Fibroblast of lung (primary cell): ENCODE data around the gene LAYN. TPM values are rescaled to one million over a fixed set of nuclear protein-coding genes. Genes with fewer than 3 reads are reported as not detected.
A peak's percentile ranks its signal among the peaks of the same experiment; 100 is the strongest.

Experiments used
- DNase-seq, 2 donors: peaks; one replicate each; pipeline versions ENCODE4 v3.0.0 to v3.0.0-alpha.2; 2010; ENCODE audit warnings: low read depth in 2 of 2
- H2AFZ ChIP-seq: 2 replicates; pipeline ENCODE4 v1.5.1; 2012; ENCODE audit warnings: low read length, control low read depth, inconsistent platforms
- H3K27ac ChIP-seq: 2 replicates; pipeline ENCODE4 v1.5.1; 2011; ENCODE audit warnings: low read length, control low read depth; ENCODE audit not compliant: insufficient read depth
- H3K27me3 ChIP-seq: 2 replicates; pipeline ENCODE4 v1.5.1; 2011; ENCODE audit warnings: mild to moderate bottlenecking, low read length; ENCODE audit not compliant: control insufficient read depth, insufficient read depth
- H3K36me3 ChIP-seq: 2 replicates; pipeline ENCODE4 v1.5.1; 2011; ENCODE audit warnings: low read length; ENCODE audit not compliant: control insufficient read depth, insufficient read depth
- H3K4me1 ChIP-seq: 2 replicates; pipeline ENCODE4 v1.5.1; 2011; ENCODE audit warnings: low read length; ENCODE audit not compliant: control insufficient read depth, insufficient read depth; ENCODE audit errors: extremely low read depth
- H3K4me2 ChIP-seq: 2 replicates; pipeline ENCODE4 v1.5.1; 2011; ENCODE audit warnings: low read length, control low read depth; ENCODE audit not compliant: insufficient read depth; ENCODE audit errors: extremely low read depth
- H3K4me3 ChIP-seq, 4 experiments: fragments of 200-600 bp in 1 of 4; sonication (generic) in 1 of 4; replicated peaks in 1 of 4; 2 replicates each; pipeline ENCODE4 v1.5.1; 2011 to 2016; ENCODE audit warnings: low read length in 4 of 4, low read depth in 3 of 4, mild to moderate bottlenecking in 3 of 4, control low read depth in 2 of 4, inconsistent platforms in 1 of 4, mixed read lengths in 1 of 4; ENCODE audit not compliant: insufficient read depth in 1 of 4; ENCODE audit errors: control extremely low read depth in 1 of 4
- H3K79me2 ChIP-seq: 2 replicates; pipeline ENCODE4 v1.5.1; 2012; ENCODE audit warnings: mild to moderate bottlenecking, low read length, inconsistent platforms; ENCODE audit not compliant: control insufficient read depth, insufficient read depth
- H3K9ac ChIP-seq: 2 replicates; pipeline ENCODE4 v1.5.1; 2011; ENCODE audit warnings: mild to moderate bottlenecking, low read length, control low read depth; ENCODE audit not compliant: insufficient read depth
- H3K9me3 ChIP-seq: 2 replicates; pipeline ENCODE4 v1.5.1; 2012; ENCODE audit warnings: low read depth, low read length; ENCODE audit not compliant: control insufficient read depth, insufficient read depth
- H4K20me1 ChIP-seq: 2 replicates; pipeline ENCODE4 v1.5.1; 2011; ENCODE audit warnings: low read length; ENCODE audit not compliant: control insufficient read depth, insufficient read depth; ENCODE audit errors: extremely low read depth
- CTCF ChIP-seq, 2 donors: IDR thresholded peaks in 1 of 2; conservative IDR thresholded peaks in 1 of 2; 1 replicate in 1 of 2; 2 replicates in 1 of 2; pipeline ENCODE4 v1.5.1; 2011 to 2012; ENCODE audit warnings: low read length in 2 of 2, control low read depth in 1 of 2, inconsistent platforms in 1 of 2, low read depth in 1 of 2, mild to moderate bottlenecking in 1 of 2
- EZH2 ChIP-seq: IDR thresholded peaks from 2 replicates; pipeline ENCODE4 v1.5.1; 2012; ENCODE audit warnings: low read length, control low read depth, mild to moderate bottlenecking; ENCODE audit errors: missing control alignments
- polyA plus RNA-seq, 2 donors: library from polyadenylated mRNA; depleted of rRNA in 1 of 2; stranded (reverse) in 1 of 2; unstranded in 1 of 2; fragments of >200 nt; gene quantifications; 2 replicates each; pipeline ENCODE4 v1.2.1, GENCODE V29; 2011 to 2012; ENCODE audit warnings: missing spikeins in 1 of 2
- total RNA-seq: library from RNA; depleted of rRNA; stranded (reverse); fragments of >200 nt; gene quantifications from 2 replicates; pipeline ENCODE4 v1.2.1, GENCODE V29; 2014

LAYN gene
- total and polyA plus RNA-seq, 2 donors (not counting 1 experiment from before 2014, with no cell fraction given) = 117 to 140 TPM

GRCh38 chr11:111562692-111563389 lies 22.3 kb downstream of the LAYN start:
- no peak overlapping the region for H3K9ac ChIP-seq
- TF ChIP-seq CTCF (conservative IDR thresholded peaks at IDR 0.05 in 1 of 2, IDR thresholded peaks at IDR 0.05 in 1 of 2; ENCODE audit: low read depth in 1 of 2, low read length in 2 of 2) = no peak
- no peak for TF ChIP-seq EZH2
- DNase-seq = no peak
- H3K4me2 ChIP-seq = no peak overlapping the region
- no peaks in the 10 kb centered on the region for H3K9me3 ChIP-seq
- no peak overlapping the region for H3K4me3 ChIP-seq
- H2AFZ ChIP-seq = no peak overlapping the region
- peaks cover 6% of the 10 kb centered on the region for H3K36me3 ChIP-seq
- no peaks in the 10 kb centered on the region for H4K20me1 ChIP-seq
- peaks cover 27% of the 10 kb centered on the region for H3K4me1 ChIP-seq
- peak overlapping the region; percentile 32 for H3K27ac ChIP-seq
- no peaks in the 10 kb centered on the region for H3K27me3 ChIP-seq
- no peaks in the 10 kb centered on the region for H3K79me2 ChIP-seq

- TF ChIP-seq CTCF (conservative IDR thresholded peaks at IDR 0.05 in 1 of 2, IDR thresholded peaks at IDR 0.05 in 1 of 2; ENCODE audit: low read depth in 1 of 2, low read length in 2 of 2) (peak; percentile 78 to 88), EZH2 (no peak)
- no peak overlapping the region for H2AFZ ChIP-seq
- peak; percentile 57 to 88 for DNase-seq
- no peak overlapping the region for H3K4me3 ChIP-seq
- H3K9ac ChIP-seq = no peak overlapping the region
- no peaks in the 10 kb centered on the region for H3K27me3 ChIP-seq
- H3K4me2 ChIP-seq = no peak overlapping the region
- H3K4me1 ChIP-seq = peaks cover 25% of the 10 kb centered on the region
- H4K20me1 ChIP-seq = no peaks in the 10 kb centered on the region
- no peaks in the 10 kb centered on the region for H3K79me2 ChIP-seq
- peaks cover under 1% of the 10 kb centered on the region for H3K36me3 ChIP-seq
- H3K9me3 ChIP-seq = no peaks in the 10 kb centered on the region
- H3K27ac ChIP-seq = no peak overlapping the region
These were observed 24.7 kb downstream of the LAYN start for GRCh38 chr11:111565114-111565720.

- no peak overlapping the region for H2AFZ ChIP-seq
- no peaks in the 10 kb centered on the region for H3K27me3 ChIP-seq
- TF ChIP-seq CTCF (conservative IDR thresholded peaks at IDR 0.05 in 1 of 2, IDR thresholded peaks at IDR 0.05 in 1 of 2; ENCODE audit: low read depth in 1 of 2, low read length in 2 of 2) (no peak), EZH2 (no peak)
- no peaks in the 10 kb centered on the region for H3K36me3 ChIP-seq
- H3K4me1 ChIP-seq = peaks cover 24% of the 10 kb centered on the region
- H3K9me3 ChIP-seq = no peaks in the 10 kb centered on the region
- no peaks in the 10 kb centered on the region for H4K20me1 ChIP-seq
- no peak overlapping the region for H3K9ac ChIP-seq
- H3K27ac ChIP-seq = no peak overlapping the region
- no peaks in the 10 kb centered on the region for H3K79me2 ChIP-seq
- H3K4me3 ChIP-seq = no peak overlapping the region
- H3K4me2 ChIP-seq = no peak overlapping the region
- no peak for DNase-seq
These were observed 25.8 kb downstream of the LAYN start for GRCh38 chr11:111566324-111566723.
